HEK293T (cell line): ENCODE measurements around the gene LTBP1.

ENCODE experiments used
- ARNT ChIP-seq: fragments of 450-650 bp; IDR thresholded peaks from 2 replicates; pipeline ENCODE4 v1.6.1; 2017; ENCODE audit warnings: mild to moderate bottlenecking
- BHLHE40 ChIP-seq: fragments of 450-650 bp; IDR thresholded peaks from 2 replicates; pipeline ENCODE4 v1.6.1; 2016; ENCODE audit warnings: mild to moderate bottlenecking, moderate library complexity, borderline replicate concordance
- FOXM1 ChIP-seq: fragments of 450-650 bp; IDR thresholded peaks from 2 replicates; pipeline ENCODE4 v1.6.1; 2017; ENCODE audit warnings: mild to moderate bottlenecking, borderline replicate concordance
- L3MBTL2 ChIP-seq: fragments of 450-650 bp; conservative IDR thresholded peaks from 2 replicates; pipeline ENCODE4 v1.6.1; 2016; ENCODE audit warnings: mild to moderate bottlenecking
- LEF1 ChIP-seq: fragments of 450-650 bp; IDR thresholded peaks from 2 replicates; pipeline ENCODE4 v1.6.1; 2017; ENCODE audit warnings: mild to moderate bottlenecking, borderline replicate concordance
- SUZ12 ChIP-seq: fragments of 450-650 bp; IDR thresholded peaks from 2 replicates; pipeline ENCODE4 v1.6.1; 2016; ENCODE audit warnings: mild to moderate bottlenecking
- TARDBP ChIP-seq: fragments of 450-650 bp; IDR thresholded peaks from 2 replicates; pipeline ENCODE4 v1.6.1; 2016
- TF ChIP-seq, protein P1 (sequence below): fragments of 450-650 bp; IDR thresholded peaks from 2 replicates; pipeline ENCODE4 v1.6.1; 2016

DNA sequence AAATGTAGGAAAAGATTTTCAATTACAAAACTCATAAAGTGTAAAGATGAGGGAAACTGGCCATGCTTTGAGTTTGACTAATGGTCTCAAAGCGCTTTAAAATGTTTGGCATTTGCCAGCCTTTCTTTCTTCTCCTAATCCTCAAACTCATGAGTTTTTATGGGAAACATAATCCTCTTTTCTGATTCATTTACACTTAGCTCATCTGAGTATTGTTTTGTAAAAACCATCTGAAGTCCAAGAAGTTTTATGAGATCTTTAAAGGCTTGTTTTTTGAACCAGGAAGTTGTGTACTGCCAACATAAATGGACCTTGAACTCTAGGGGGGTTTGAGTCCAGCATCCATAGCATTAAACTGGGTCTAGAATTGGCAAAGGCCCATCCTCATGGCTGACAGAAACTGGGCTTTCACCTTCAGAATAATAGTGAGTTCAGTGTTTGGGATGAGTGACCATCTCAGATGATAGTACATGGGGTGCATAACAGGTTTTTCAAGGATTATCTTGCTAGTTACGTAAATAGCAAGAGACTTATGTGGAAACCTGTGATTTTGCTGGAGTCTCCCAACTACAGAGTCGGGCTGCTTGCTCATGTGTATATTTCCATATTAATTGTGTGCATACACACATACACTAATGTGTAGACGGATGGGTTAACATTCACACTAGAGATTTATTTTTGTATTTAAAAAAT is 3.8 kb upstream of the LTBP1 start:
- TF ChIP-seq BHLHE40 (no peak), TARDBP (no peak), FOXM1 (no peak), ARNT (no peak), SUZ12 (no peak), LEF1 (no peak), L3MBTL2 (no peak)
- TF ChIP-seq, protein P1, sequence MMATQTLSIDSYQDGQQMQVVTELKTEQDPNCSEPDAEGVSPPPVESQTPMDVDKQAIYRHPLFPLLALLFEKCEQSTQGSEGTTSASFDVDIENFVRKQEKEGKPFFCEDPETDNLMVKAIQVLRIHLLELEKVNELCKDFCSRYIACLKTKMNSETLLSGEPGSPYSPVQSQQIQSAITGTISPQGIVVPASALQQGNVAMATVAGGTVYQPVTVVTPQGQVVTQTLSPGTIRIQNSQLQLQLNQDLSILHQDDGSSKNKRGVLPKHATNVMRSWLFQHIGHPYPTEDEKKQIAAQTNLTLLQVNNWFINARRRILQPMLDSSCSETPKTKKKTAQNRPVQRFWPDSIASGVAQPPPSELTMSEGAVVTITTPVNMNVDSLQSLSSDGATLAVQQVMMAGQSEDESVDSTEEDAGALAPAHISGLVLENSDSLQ = no peak
